T-helper 22 cell (primary cell): ENCODE data around the gene F2.

Experiments used
- DNase-seq: peaks from one replicate; pipeline ENCODE4 v3.0.0-alpha.2; 2020; ENCODE audit warnings: low read depth

The F2 gene

GRCh38 chr11:46718155-46719019 lies 626 bp upstream of the F2 start:
- no peak for DNase-seq

GRCh38 chr11:46719543-46720218 lies 668 bp downstream of the F2 start:
- DNase-seq, result no peak

- no peak for DNase-seq
These were observed 2.3 kb downstream of the F2 start for GRCh38 chr11:46721286-46721685.

GRCh38 chr11:46722566-46723358 lies 3.7 kb downstream of the F2 start:
- DNase-seq, result no peak

- DNase-seq, result no peak
These were observed 4.3 kb downstream of the F2 start for GRCh38 chr11:46723359-46723680.

- DNase-seq, result no peak
These were observed 5.1 kb downstream of the F2 start for GRCh38 chr11:46724088-46724487.

- DNase-seq, result no peak
These were observed 6.6 kb downstream of the F2 start for GRCh38 chr11:46725338-46726205.

GRCh38 chr11:46726206-46726862 lies 7.3 kb downstream of the F2 start:
- no peak for DNase-seq

- DNase-seq, result no peak
These were observed 9.1 kb downstream of the F2 start for GRCh38 chr11:46727952-46728658.

GRCh38 chr11:46728659-46729040 lies 9.6 kb downstream of the F2 start:
- DNase-seq, result no peak

GRCh38 chr11:46729110-46730027 lies 10.4 kb downstream of the F2 start:
- DNase-seq, result no peak

- DNase-seq, result no peak
These were observed 12.5 kb downstream of the F2 start for GRCh38 chr11:46731545-46731944.

GRCh38 chr11:46733234-46733633 lies 14.2 kb downstream of the F2 start:
- no peak for DNase-seq

GRCh38 chr11:46736146-46736545 lies 17.1 kb downstream of the F2 start:
- no peak for DNase-seq

- no peak for DNase-seq
These were observed 17.6 kb downstream of the F2 start for GRCh38 chr11:46736615-46737014.

- no peak for DNase-seq
These were observed 18.7 kb downstream of the F2 start for GRCh38 chr11:46737699-46738098.

- no peak for DNase-seq
These were observed 19.9 kb downstream of the F2 start for GRCh38 chr11:46738887-46739286.

GRCh38 chr11:46741600-46742484 lies 22.8 kb downstream of the F2 start:
- DNase-seq, result no peak

- no peak for DNase-seq
These were observed 24.0 kb downstream of the F2 start for GRCh38 chr11:46743043-46743442.
